Endodermal cell (in vitro differentiated cells): ENCODE data around the gene CTPS1. TPM values are rescaled to one million over a fixed set of nuclear protein-coding genes. Genes with fewer than 3 reads are reported as not detected.

ENCODE experiments used
- DNase-seq: peaks from one replicate; pipeline ENCODE4 v3.0.0-alpha.2; 2017
- H3K27ac ChIP-seq: 2 replicates; pipeline ENCODE4 v1.5.1; 2013; ENCODE audit warnings: mild to moderate bottlenecking, low read depth, low read length, moderate library complexity
- H3K27me3 ChIP-seq: 2 replicates; pipeline ENCODE4 v1.6.1; 2013; ENCODE audit warnings: mild to moderate bottlenecking, low read length, moderate library complexity; ENCODE audit not compliant: insufficient read depth, control insufficient read depth, poor library complexity, severe bottlenecking
- H3K36me3 ChIP-seq: 2 replicates; pipeline ENCODE4 v1.7.0; 2013; ENCODE audit warnings: mild to moderate bottlenecking, low read length, moderate library complexity; ENCODE audit not compliant: control insufficient read depth, insufficient read depth
- H3K4me1 ChIP-seq: one replicate; pipeline ENCODE4 v1.7.0; 2013; ENCODE audit warnings: low read length; ENCODE audit not compliant: control insufficient read depth, insufficient read depth
- H3K4me3 ChIP-seq: 2 replicates; pipeline ENCODE4 v1.5.1; 2013; ENCODE audit warnings: mild to moderate bottlenecking, low read length, moderate library complexity
- H3K9ac ChIP-seq: 2 replicates; pipeline ENCODE4 v1.6.1; 2013; ENCODE audit warnings: mild to moderate bottlenecking, low read length, moderate library complexity; ENCODE audit not compliant: poor library complexity, severe bottlenecking; ENCODE audit errors: extremely low read depth
- H3K9me3 ChIP-seq: 2 replicates; pipeline ENCODE4 v1.6.1; 2013; ENCODE audit warnings: mild to moderate bottlenecking, low read length, moderate library complexity; ENCODE audit not compliant: control insufficient read depth
- H3K27ac Mint-ChIP-seq: 2 replicates; pipeline ENCODE4 v1.8.0; 2020; ENCODE audit warnings: mixed read lengths
- H3K27me3 Mint-ChIP-seq: 2 replicates; pipeline ENCODE4 v1.8.0; 2021; ENCODE audit warnings: mild to moderate bottlenecking, mixed read lengths; ENCODE audit not compliant: insufficient read depth
- H3K36me3 Mint-ChIP-seq: 2 replicates; pipeline ENCODE4 v1.8.0; 2020; ENCODE audit warnings: low read depth, mixed read lengths
- H3K4me1 Mint-ChIP-seq: 2 replicates; pipeline ENCODE4 v1.8.0; 2020; ENCODE audit warnings: mixed read lengths
- H3K4me3 Mint-ChIP-seq: 2 replicates; pipeline ENCODE4 v1.8.0; 2020; ENCODE audit warnings: mild to moderate bottlenecking, moderate library complexity, mixed read lengths
- H3K9me3 Mint-ChIP-seq: 2 replicates; pipeline ENCODE4 v1.8.0; 2020; ENCODE audit warnings: mild to moderate bottlenecking, mixed read lengths
- WGBS, 2 experiments: methylation state at CpG; one replicate each; pipeline versions ENCODE4 v1.1.5 to v1.1.7; 2013; ENCODE audit warnings: missing lambda C conversion rate in 2 of 2, mixed read lengths in 1 of 2; ENCODE audit not compliant: insufficient coverage in 1 of 2, insufficient read length in 1 of 2; 5-methylcytosine and 5-hydroxymethylcytosine counted together
- total RNA-seq, 2 donors: library from RNA; stranded (reverse); fragmentation: NEBNext Ultra II Directional in 1 of 2; extraction: Animal tissue kit (Norgen Biotek cat#: 25700) in 1 of 2; gene quantifications; 2 replicates in 1 of 2; 3 replicates in 1 of 2; pipeline ENCODE4 v1.2.1, GENCODE V29; 2021
- TF ChIP-seq, protein P1 (sequence below): fragments of 200-600 bp; sonication (generic); conservative IDR thresholded peaks from 2 replicates; pipeline ENCODE4 v1.5.0; 2021; ENCODE audit warnings: antibody characterized with exemption, mild to moderate bottlenecking

Gene CTPS1
- total RNA-seq, 2 donors from 2014 or later = 79.9 to 84.0 TPM

DNA sequence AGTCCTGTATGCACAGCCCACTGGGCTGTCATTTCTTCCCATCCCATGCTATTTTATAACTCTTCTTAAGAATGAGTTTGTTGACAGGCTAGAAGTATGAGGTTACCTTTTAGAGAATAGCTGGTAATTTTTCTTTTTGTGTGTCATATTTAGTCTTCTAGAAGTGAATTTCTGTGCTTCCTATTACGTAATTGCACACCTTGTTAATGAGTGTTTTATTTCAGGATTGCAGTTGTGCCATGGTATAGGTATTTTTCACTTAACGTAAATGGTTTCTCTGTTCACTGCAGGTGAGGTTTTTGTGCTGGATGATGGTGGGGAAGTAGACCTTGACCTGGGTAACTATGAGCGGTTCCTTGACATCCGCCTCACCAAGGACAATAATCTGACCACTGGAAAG lies 5.0 kb downstream of the CTPS1 start:
- 98 to 100% methylated on average over 3 to 4 of the region's 4 CpGs for WGBS, 2 experiments
- Histone ChIP-seq H3K4me1 (peaks cover 7% of the 10 kb centered on the region), H3K27me3 (no peaks in the 10 kb centered on the region), H3K9ac (no peak overlapping the region), H3K9me3 (no peaks in the 10 kb centered on the region), H3K27ac (no peak overlapping the region), H3K4me3 (no peak overlapping the region), H3K36me3 (peaks cover 70% of the 10 kb centered on the region)
- no peaks in the 10 kb centered on the region for H3K9me3 Mint-ChIP-seq
- H3K4me3 Mint-ChIP-seq = no peak overlapping the region
- no peak for DNase-seq
- H3K27me3 Mint-ChIP-seq = no peaks in the 10 kb centered on the region
- H3K36me3 Mint-ChIP-seq = peaks cover 60% of the 10 kb centered on the region
- H3K27ac Mint-ChIP-seq = no peak overlapping the region
- TF ChIP-seq, protein P1, sequence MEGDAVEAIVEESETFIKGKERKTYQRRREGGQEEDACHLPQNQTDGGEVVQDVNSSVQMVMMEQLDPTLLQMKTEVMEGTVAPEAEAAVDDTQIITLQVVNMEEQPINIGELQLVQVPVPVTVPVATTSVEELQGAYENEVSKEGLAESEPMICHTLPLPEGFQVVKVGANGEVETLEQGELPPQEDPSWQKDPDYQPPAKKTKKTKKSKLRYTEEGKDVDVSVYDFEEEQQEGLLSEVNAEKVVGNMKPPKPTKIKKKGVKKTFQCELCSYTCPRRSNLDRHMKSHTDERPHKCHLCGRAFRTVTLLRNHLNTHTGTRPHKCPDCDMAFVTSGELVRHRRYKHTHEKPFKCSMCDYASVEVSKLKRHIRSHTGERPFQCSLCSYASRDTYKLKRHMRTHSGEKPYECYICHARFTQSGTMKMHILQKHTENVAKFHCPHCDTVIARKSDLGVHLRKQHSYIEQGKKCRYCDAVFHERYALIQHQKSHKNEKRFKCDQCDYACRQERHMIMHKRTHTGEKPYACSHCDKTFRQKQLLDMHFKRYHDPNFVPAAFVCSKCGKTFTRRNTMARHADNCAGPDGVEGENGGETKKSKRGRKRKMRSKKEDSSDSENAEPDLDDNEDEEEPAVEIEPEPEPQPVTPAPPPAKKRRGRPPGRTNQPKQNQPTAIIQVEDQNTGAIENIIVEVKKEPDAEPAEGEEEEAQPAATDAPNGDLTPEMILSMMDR = no peak
- H3K4me1 Mint-ChIP-seq = peaks cover 27% of the 10 kb centered on the region

DNA sequence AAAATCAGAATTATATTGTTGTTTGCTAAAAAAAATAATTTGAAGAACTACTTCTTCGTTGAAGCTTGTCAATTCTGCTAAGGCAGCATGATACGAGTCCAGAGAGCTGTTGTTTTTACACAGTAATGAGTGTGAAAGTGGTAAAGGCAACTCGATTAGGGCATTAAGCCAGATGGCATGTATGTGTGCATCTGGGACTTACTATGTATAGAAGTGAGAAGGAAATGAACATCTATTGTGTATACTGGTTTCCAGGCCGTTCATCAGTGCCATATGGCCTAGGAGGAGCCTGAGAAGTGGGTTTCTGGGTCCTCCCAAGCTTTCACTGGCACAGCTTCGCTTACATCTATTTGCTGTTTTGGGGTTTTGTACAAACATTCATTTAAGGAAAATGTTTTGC lies 5.7 kb downstream of the CTPS1 start:
- WGBS, 2 experiments = 96 to 99% methylated on average over 5 of the region's 5 CpGs
- TF ChIP-seq, protein P1 = no peak

DNA sequence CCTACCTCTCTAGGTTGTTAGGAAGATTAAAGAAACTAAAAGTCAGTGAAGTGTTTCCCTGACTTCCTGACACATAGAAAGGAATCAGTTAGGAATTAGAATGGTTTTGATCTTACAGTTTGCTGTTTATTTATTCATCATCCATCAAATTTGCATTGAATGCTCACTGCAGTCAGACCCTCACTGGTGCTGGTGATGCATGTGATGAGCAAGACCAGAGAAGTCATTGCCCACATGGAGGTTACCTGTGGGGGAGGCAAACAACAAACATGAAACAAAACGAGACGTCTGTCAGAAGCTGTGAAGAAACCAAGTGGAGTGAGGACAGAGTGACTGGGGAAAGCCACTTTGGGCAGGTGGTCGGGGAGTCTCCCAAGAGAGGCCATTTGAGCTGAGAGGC lies 6.4 kb downstream of the CTPS1 start:
- Histone ChIP-seq H3K27ac (no peak overlapping the region), H3K27me3 (no peaks in the 10 kb centered on the region), H3K36me3 (peaks cover 83% of the 10 kb centered on the region), H3K4me1 (peaks cover 7% of the 10 kb centered on the region), H3K9ac (no peak overlapping the region), H3K4me3 (no peak overlapping the region), H3K9me3 (no peaks in the 10 kb centered on the region)
- WGBS, 2 experiments = 90 to 97% methylated on average over 3 of the region's 3 CpGs
- no peak for DNase-seq
- Mint-ChIP-seq H3K4me3 (no peak overlapping the region), H3K27ac (peak overlapping the region; percentile 40), H3K4me1 (peaks cover 23% of the 10 kb centered on the region), H3K36me3 (peaks cover 73% of the 10 kb centered on the region), H3K27me3 (no peaks in the 10 kb centered on the region), H3K9me3 (no peaks in the 10 kb centered on the region)
- TF ChIP-seq, protein P1 = no peak

More for the DNA sequence above, 5.7 kb downstream of the CTPS1 start:
- H3K4me3 ChIP-seq = no peak overlapping the region
- H3K9me3 ChIP-seq = no peaks in the 10 kb centered on the region
- Mint-ChIP-seq H3K4me3 (no peak overlapping the region), H3K27me3 (no peaks in the 10 kb centered on the region), H3K36me3 (peaks cover 66% of the 10 kb centered on the region), H3K4me1 (peaks cover 27% of the 10 kb centered on the region), H3K9me3 (no peaks in the 10 kb centered on the region), H3K27ac (no peak overlapping the region)
- H3K36me3 ChIP-seq = peaks cover 76% of the 10 kb centered on the region
- H3K27ac ChIP-seq = no peak overlapping the region
- DNase-seq = no peak
- no peak overlapping the region for H3K9ac ChIP-seq
- peaks cover 7% of the 10 kb centered on the region for H3K4me1 ChIP-seq
- H3K27me3 ChIP-seq = no peaks in the 10 kb centered on the region
